HepG2 (cell line): ENCODE data around the gene GADD45GIP1. TPM values are rescaled to one million over a fixed set of nuclear protein-coding genes. Genes with fewer than 3 reads are reported as not detected.

ENCODE experiments used
- ARID2 ChIP-seq: sonication (generic); formaldehyde crosslinking; IDR thresholded peaks from 2 replicates; pipeline ENCODE4 v1.8.1; 2022; ENCODE audit warnings: mild to moderate bottlenecking, missing genetic modification reagents, borderline replicate concordance
- CBX2 ChIP-seq, 2 experiments: fragments of 200-600 bp in 1 of 2; sonication (generic); formaldehyde crosslinking in 1 of 2; IDR thresholded peaks; 2 replicates each; pipeline versions ENCODE4 v1.7.0 to v1.8.1; 2018 to 2022; ENCODE audit warnings: low read depth in 2 of 2, low read length in 1 of 2, mild to moderate bottlenecking in 1 of 2, missing genetic modification reagents in 1 of 2
- EED ChIP-seq: sonication (generic); formaldehyde crosslinking; IDR thresholded peaks from 2 replicates; pipeline ENCODE4 v1.5.0; 2020; ENCODE audit warnings: mild to moderate bottlenecking, missing genetic modification reagents
- GATAD2A ChIP-seq: IDR thresholded peaks from 2 replicates; pipeline ENCODE4 v1.6.1; 2016
- HIVEP1 ChIP-seq: sonication (generic); formaldehyde crosslinking; IDR thresholded peaks from 2 replicates; pipeline ENCODE4 v1.4.0; 2020; ENCODE audit warnings: mild to moderate bottlenecking, missing genetic modification reagents
- HNRNPUL1 ChIP-seq: fragments of 200-400 bp; formaldehyde crosslinking; IDR thresholded peaks from 2 replicates; pipeline ENCODE4 v1.6.1; 2017; ENCODE audit warnings: low read depth, mild to moderate bottlenecking, low read length, moderate library complexity
- NAIF1 ChIP-seq: sonication (generic); formaldehyde crosslinking; IDR thresholded peaks from 2 replicates; pipeline ENCODE4 v1.5.0; 2020; ENCODE audit warnings: mild to moderate bottlenecking, missing genetic modification reagents, borderline replicate concordance
- NCOA5 ChIP-seq: sonication (generic); formaldehyde crosslinking; IDR thresholded peaks from 2 replicates; pipeline ENCODE4 v1.4.0; 2020; ENCODE audit warnings: missing genetic modification reagents
- POLR2AphosphoS2 ChIP-seq: IDR thresholded peaks from 2 replicates; pipeline ENCODE4 v1.6.1; 2011; ENCODE audit warnings: low read depth, low read length, improper control_type of control experiment
- SNAPC2 ChIP-seq: sonication (generic); formaldehyde crosslinking; IDR thresholded peaks from 2 replicates; pipeline ENCODE4 v1.8.1; 2022; ENCODE audit warnings: mild to moderate bottlenecking, missing genetic modification reagents
- TOE1 ChIP-seq: sonication (generic); formaldehyde crosslinking; IDR thresholded peaks from 2 replicates; pipeline ENCODE4 v1.4.0; 2020; ENCODE audit warnings: mild to moderate bottlenecking, missing genetic modification reagents
- ZFAT ChIP-seq: sonication (generic); formaldehyde crosslinking; conservative IDR thresholded peaks from 2 replicates; pipeline ENCODE4 v1.8.1; 2023; ENCODE audit warnings: missing genetic modification reagents, inconsistent platforms
- ZFP37 ChIP-seq: sonication (generic); formaldehyde crosslinking; IDR thresholded peaks from 2 replicates; pipeline ENCODE4 v1.4.0; 2020; ENCODE audit warnings: missing genetic modification reagents, borderline replicate concordance
- ZNF205 ChIP-seq: IDR thresholded peaks from 2 replicates; pipeline ENCODE4 v1.6.1; 2018; ENCODE audit warnings: missing biosample characterization, missing genetic modification reagents
- ZNF235 ChIP-seq: sonication (generic); formaldehyde crosslinking; IDR thresholded peaks from 2 replicates; pipeline ENCODE4 v1.8.1; 2023; ENCODE audit warnings: mild to moderate bottlenecking, missing genetic modification reagents, borderline replicate concordance
- ZNF331 ChIP-seq: sonication (generic); formaldehyde crosslinking; IDR thresholded peaks from 2 replicates; pipeline ENCODE4 v1.4.0; 2020; ENCODE audit warnings: missing genetic modification reagents
- ZNF549 ChIP-seq: sonication (generic); formaldehyde crosslinking; IDR thresholded peaks from 2 replicates; pipeline ENCODE4 v1.5.0; 2020; ENCODE audit warnings: missing genetic modification reagents
- ZNF577 ChIP-seq: sonication (generic); formaldehyde crosslinking; IDR thresholded peaks from 2 replicates; pipeline ENCODE4 v1.4.0; 2020; ENCODE audit warnings: mild to moderate bottlenecking, low read depth, missing genetic modification reagents, borderline replicate concordance
- ZNF598 ChIP-seq: sonication (generic); formaldehyde crosslinking; IDR thresholded peaks from 2 replicates; pipeline ENCODE4 v1.5.1; 2020; ENCODE audit warnings: mild to moderate bottlenecking, missing genetic modification reagents, borderline replicate concordance
- polyA plus RNA-seq, 8 experiments: library from polyadenylated mRNA; depleted of rRNA in 3 of 8; stranded (reverse) in 7 of 8; unstranded in 1 of 8; fragments of >200 nt; fragmentation: Illumina TruSeq in 4 of 8; extraction: Trizol in 4 of 8; gene quantifications; 2 replicates each; pipeline versions ENCODE4 v1.2.1 to v1.2.3, GENCODE V29; 2011 to 2016; ENCODE audit warnings: low read depth in 4 of 8, missing spikeins in 1 of 8, mixed read lengths in 1 of 8; ENCODE audit not compliant: insufficient read depth in 1 of 8
- total RNA-seq, 5 experiments: library from RNA; depleted of rRNA; stranded (reverse); fragments of >200 nt; fragmentation: Illumina TruSeq; extraction: Trizol; gene quantifications; 2 replicates each; pipeline ENCODE4 v1.2.3, GENCODE V29; 2016; ENCODE audit warnings: low read depth in 1 of 5
- TF ChIP-seq, protein P1 (sequence below): sonication (generic); formaldehyde crosslinking; IDR thresholded peaks from 2 replicates; pipeline ENCODE4 v1.5.0; 2020; ENCODE audit warnings: missing genetic modification reagents
- TF ChIP-seq, protein P2 (sequence below): sonication (generic); formaldehyde crosslinking; IDR thresholded peaks from 2 replicates; pipeline ENCODE4 v1.9.0; 2021; ENCODE audit warnings: missing genetic modification reagents, mild to moderate bottlenecking, borderline replicate concordance
- TF ChIP-seq, protein P3 (sequence below): sonication (generic); formaldehyde crosslinking; IDR thresholded peaks from 2 replicates; pipeline ENCODE4 v1.5.1; 2020; ENCODE audit warnings: mild to moderate bottlenecking, missing genetic modification reagents, moderate library complexity
- TF ChIP-seq, protein P4 (sequence below): sonication (generic); formaldehyde crosslinking; conservative IDR thresholded peaks from 2 replicates; pipeline ENCODE4 v1.4.0; 2020; ENCODE audit warnings: missing genetic modification reagents
- TF ChIP-seq, protein P5 (sequence below): sonication (generic); formaldehyde crosslinking; IDR thresholded peaks from 2 replicates; pipeline ENCODE4 v1.8.0; 2022; ENCODE audit warnings: mild to moderate bottlenecking, missing genetic modification reagents, moderate library complexity

Gene GADD45GIP1
- total and polyA plus RNA-seq, 2 of the 13 experiments (the other 11 are each of a cell fraction or from before 2014, with no cell fraction given), result 24.6 to 30.7 TPM

DNA sequence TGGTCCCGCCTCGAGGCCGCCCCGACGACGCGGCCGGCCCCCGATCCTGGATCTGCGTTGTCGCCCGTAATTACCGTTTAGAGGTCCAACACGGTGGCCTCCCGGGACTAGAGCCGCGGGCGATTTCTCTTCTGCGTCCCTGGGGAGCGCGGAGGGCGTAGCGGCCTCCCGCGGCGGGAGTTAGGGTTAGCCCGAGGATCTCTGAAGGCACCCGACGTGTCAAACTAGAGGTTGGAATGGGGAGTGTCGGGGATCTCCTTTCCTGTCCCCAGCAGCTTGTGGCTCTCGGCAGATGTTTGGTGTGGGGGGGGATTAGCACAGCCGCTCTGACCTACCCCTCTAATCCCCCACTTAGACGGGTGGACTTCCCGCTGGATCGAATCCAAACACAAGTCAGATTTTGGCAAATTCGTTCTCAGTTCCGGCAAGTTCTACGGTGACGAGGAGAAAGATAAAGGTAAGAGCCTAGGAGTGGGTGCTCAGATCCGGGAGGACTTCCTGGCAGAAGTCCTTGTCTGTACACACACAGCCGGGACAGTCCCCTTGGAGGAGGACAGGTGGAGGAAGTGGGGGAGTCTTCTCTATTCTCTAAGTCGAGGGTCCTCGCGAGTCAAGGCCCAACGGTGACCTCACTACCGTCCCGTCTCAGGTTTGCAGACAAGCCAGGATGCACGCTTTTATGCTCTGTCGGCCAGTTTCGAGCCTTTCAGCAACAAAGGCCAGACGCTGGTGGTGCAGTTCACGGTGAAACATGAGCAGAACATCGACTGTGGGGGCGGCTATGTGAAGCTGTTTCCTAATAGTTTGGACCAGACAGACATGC lies 18.0 kb downstream of the GADD45GIP1 start (continued):
- TF ChIP-seq, protein P1, sequence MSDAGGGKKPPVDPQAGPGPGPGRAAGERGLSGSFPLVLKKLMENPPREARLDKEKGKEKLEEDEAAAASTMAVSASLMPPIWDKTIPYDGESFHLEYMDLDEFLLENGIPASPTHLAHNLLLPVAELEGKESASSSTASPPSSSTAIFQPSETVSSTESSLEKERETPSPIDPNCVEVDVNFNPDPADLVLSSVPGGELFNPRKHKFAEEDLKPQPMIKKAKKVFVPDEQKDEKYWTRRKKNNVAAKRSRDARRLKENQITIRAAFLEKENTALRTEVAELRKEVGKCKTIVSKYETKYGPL, result no peak
- no peak for TF ChIP-seq HNRNPUL1
- TF ChIP-seq EED (CRISPR knock-in tag), result no peak
- no peak for TF ChIP-seq ZNF598
- no peak for TF ChIP-seq ZNF331
- TF ChIP-seq HIVEP1 (CRISPR knock-in tag), result peak; percentile 76
- no peak for TF ChIP-seq SNAPC2 (CRISPR knock-in tag)
- TF ChIP-seq ZNF577 (CRISPR knock-in tag), result no peak
- TF ChIP-seq, protein P2, sequence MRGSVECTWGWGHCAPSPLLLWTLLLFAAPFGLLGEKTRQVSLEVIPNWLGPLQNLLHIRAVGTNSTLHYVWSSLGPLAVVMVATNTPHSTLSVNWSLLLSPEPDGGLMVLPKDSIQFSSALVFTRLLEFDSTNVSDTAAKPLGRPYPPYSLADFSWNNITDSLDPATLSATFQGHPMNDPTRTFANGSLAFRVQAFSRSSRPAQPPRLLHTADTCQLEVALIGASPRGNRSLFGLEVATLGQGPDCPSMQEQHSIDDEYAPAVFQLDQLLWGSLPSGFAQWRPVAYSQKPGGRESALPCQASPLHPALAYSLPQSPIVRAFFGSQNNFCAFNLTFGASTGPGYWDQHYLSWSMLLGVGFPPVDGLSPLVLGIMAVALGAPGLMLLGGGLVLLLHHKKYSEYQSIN (CRISPR knock-in tag), result no peak
- no peak; the same call in 1 of the 2 replicates for TF ChIP-seq NAIF1 (CRISPR knock-in tag)
- TF ChIP-seq, protein P3, sequence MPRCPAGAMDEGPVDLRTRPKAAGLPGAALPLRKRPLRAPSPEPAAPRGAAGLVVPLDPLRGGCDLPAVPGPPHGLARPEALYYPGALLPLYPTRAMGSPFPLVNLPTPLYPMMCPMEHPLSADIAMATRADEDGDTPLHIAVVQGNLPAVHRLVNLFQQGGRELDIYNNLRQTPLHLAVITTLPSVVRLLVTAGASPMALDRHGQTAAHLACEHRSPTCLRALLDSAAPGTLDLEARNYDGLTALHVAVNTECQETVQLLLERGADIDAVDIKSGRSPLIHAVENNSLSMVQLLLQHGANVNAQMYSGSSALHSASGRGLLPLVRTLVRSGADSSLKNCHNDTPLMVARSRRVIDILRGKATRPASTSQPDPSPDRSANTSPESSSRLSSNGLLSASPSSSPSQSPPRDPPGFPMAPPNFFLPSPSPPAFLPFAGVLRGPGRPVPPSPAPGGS, result 0 out of 2 replicates have a peak, but pooled peaks have one; percentile 30
- TF ChIP-seq TOE1 (CRISPR knock-in tag), result no peak
- TF ChIP-seq GATAD2A (CRISPR knock-in tag), result no peak
- TF ChIP-seq, protein P4, sequence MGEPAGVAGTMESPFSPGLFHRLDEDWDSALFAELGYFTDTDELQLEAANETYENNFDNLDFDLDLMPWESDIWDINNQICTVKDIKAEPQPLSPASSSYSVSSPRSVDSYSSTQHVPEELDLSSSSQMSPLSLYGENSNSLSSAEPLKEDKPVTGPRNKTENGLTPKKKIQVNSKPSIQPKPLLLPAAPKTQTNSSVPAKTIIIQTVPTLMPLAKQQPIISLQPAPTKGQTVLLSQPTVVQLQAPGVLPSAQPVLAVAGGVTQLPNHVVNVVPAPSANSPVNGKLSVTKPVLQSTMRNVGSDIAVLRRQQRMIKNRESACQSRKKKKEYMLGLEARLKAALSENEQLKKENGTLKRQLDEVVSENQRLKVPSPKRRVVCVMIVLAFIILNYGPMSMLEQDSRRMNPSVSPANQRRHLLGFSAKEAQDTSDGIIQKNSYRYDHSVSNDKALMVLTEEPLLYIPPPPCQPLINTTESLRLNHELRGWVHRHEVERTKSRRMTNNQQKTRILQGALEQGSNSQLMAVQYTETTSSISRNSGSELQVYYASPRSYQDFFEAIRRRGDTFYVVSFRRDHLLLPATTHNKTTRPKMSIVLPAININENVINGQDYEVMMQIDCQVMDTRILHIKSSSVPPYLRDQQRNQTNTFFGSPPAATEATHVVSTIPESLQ (CRISPR knock-in tag), result no peak
- no peak for TF ChIP-seq ZNF205
- no peak for TF ChIP-seq ZNF549 (CRISPR knock-in tag)
- no peak; the same call in 1 of the 2 replicates for TF ChIP-seq ARID2 (CRISPR knock-in tag)
- no peak for TF ChIP-seq NCOA5
- TF ChIP-seq ZFP37 (CRISPR knock-in tag), result no peak
- no peak for TF ChIP-seq CBX2 (IDR thresholded peaks at IDR 0.05; ENCODE audit: low read depth, low read length)
- TF ChIP-seq CBX2 (CRISPR knock-in tag; IDR thresholded peaks at IDR 0.05; ENCODE audit: low read depth), result no peak
- no peak for TF ChIP-seq ZFAT
- TF ChIP-seq, protein P5, sequence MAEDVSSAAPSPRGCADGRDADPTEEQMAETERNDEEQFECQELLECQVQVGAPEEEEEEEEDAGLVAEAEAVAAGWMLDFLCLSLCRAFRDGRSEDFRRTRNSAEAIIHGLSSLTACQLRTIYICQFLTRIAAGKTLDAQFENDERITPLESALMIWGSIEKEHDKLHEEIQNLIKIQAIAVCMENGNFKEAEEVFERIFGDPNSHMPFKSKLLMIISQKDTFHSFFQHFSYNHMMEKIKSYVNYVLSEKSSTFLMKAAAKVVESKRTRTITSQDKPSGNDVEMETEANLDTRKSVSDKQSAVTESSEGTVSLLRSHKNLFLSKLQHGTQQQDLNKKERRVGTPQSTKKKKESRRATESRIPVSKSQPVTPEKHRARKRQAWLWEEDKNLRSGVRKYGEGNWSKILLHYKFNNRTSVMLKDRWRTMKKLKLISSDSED, result no peak
- no peak for TF ChIP-seq POLR2AphosphoS2
- no peak for TF ChIP-seq ZNF235 (CRISPR knock-in tag)
